Left ventricle myocardium superior (tissue), 1 donor: ENCODE measurements around the gene S100A9. TPM values are rescaled to one million over a fixed set of nuclear protein-coding genes. Genes with fewer than 3 reads are reported as not detected.
"Not testable (repeated sequence)": the region's sequence is repeated elsewhere in the genome, so short reads cannot be mapped to it uniquely, and the experiment has no call there.

Experiments
- ATAC-seq: fragments of 200-7000 bp; cut with Tn5 transposase; one replicate; pipeline ENCODE4 v1.9.1; 2020; ENCODE audit warnings: mild to moderate bottlenecking, moderate library complexity
- DNase-seq: peaks from one replicate; pipeline ENCODE4 v3.0.0-alpha.2; 2020
- intact Hi-C: fragments of 100-400 bp; cut with micrococcal nuclease; formaldehyde crosslinking; loops from one replicate; pipeline ENCODE4 v1.11.0; 2022
- total RNA-seq: library from RNA; stranded (reverse); fragmentation: NEBNext Ultra II Directional; extraction: Animal tissue kit (Norgen Biotek cat#: 25700); gene quantifications from one replicate; pipeline ENCODE4 v1.2.1, GENCODE V29; 2021
- donor health status: DM: no; HTN: yes; CAD: no; lungs with severe emphysema.

The S100A9 gene
- total RNA-seq, 1 donor from 2014 or later, result 87.0 TPM

- DNase-seq, result no peak
- no peak for ATAC-seq
- intact Hi-C loops, result no loop called here
These were observed 13.6 kb upstream of the S100A9 start for GRCh38 chr1:153343811-153344717.

- no peak for DNase-seq
- intact Hi-C loops, result no loop called here
- no peak for ATAC-seq
These were observed 13.0 kb upstream of the S100A9 start for GRCh38 chr1:153344718-153345025.

GRCh38 chr1:153345187-153346076 lies 12.2 kb upstream of the S100A9 start:
- DNase-seq (no peak), ATAC-seq (no peak)
- intact Hi-C loops, result no loop called here

- no peak for ATAC-seq
- DNase-seq, result no peak
- intact Hi-C loops, result no loop called here
These were observed 11.5 kb upstream of the S100A9 start for GRCh38 chr1:153346077-153346723.

GRCh38 chr1:153347049-153347448 lies 10.6 kb upstream of the S100A9 start:
- ATAC-seq, DNase-seq, intact Hi-C loops: not testable (repeated sequence)

GRCh38 chr1:153347856-153348255 lies 9.8 kb upstream of the S100A9 start:
- intact Hi-C loops, result no loop called here
- DNase-seq, result no peak
- ATAC-seq, result no peak

GRCh38 chr1:153348511-153349362 lies 8.9 kb upstream of the S100A9 start, which contains the start of gene PGLYRP4:
Gene PGLYRP4, minus strand, starts transcription at chr1:153348841. Its CDS starts 909 bp downstream, at chr1:153347932.
- ATAC-seq, result no peak
- intact Hi-C loops, result no loop called here

GRCh38 chr1:153349363-153350320 lies 8.0 kb upstream of the S100A9 start:
- intact Hi-C loops, result no loop called here
- DNase-seq, result no peak
- no peak for ATAC-seq

More at GRCh38 chr1:153348511-153349362, 8.9 kb upstream of the S100A9 start, which contains the start of gene PGLYRP4:
- no peak for DNase-seq

GRCh38 chr1:153350321-153350957 lies 7.2 kb upstream of the S100A9 start:
- ATAC-seq (no peak), DNase-seq (no peak)
- intact Hi-C loops, result no loop called here

- ATAC-seq, result peak; percentile 84
- DNase-seq, result peak; percentile 75
- intact Hi-C loops, result loop anchor here (2.0 kb wide), 1 partner anchor 142 kb away; no protein-coding TSS in a partner anchor
These were observed 5.1 kb upstream of the S100A9 start for GRCh38 chr1:153352523-153352922.

- intact Hi-C loops, result loop anchor here (2.0 kb wide), 1 partner anchor 141 kb away; no protein-coding TSS in a partner anchor
- ATAC-seq (peak; percentile 25), DNase-seq (no peak)
These were observed 4.3 kb upstream of the S100A9 start for GRCh38 chr1:153353226-153353947.

- intact Hi-C loops, result no loop called here
- ATAC-seq (no peak), DNase-seq (no peak)
These were observed 3.0 kb upstream of the S100A9 start for GRCh38 chr1:153354515-153355193.

GRCh38 chr1:153355445-153356071 lies 2.1 kb upstream of the S100A9 start:
- DNase-seq (peak; percentile 65), ATAC-seq (peak; percentile 65)
- intact Hi-C loops, result no loop called here

- ATAC-seq (no peak), DNase-seq (no peak)
- intact Hi-C loops, result no loop called here
These were observed 1.1 kb upstream of the S100A9 start for GRCh38 chr1:153356392-153357075.
